HG02763 (cell line): ENCODE measurements around the gene LRMDA.

ENCODE experiments used
- ATAC-seq: cut with Tn5 transposase; IDR thresholded peaks from one replicate; pipeline ENCODE4 v1.9.1; 2021; ENCODE audit warnings: mild to moderate bottlenecking, moderate library complexity; ENCODE audit not compliant: unreplicated experiment

The LRMDA gene

DNA sequence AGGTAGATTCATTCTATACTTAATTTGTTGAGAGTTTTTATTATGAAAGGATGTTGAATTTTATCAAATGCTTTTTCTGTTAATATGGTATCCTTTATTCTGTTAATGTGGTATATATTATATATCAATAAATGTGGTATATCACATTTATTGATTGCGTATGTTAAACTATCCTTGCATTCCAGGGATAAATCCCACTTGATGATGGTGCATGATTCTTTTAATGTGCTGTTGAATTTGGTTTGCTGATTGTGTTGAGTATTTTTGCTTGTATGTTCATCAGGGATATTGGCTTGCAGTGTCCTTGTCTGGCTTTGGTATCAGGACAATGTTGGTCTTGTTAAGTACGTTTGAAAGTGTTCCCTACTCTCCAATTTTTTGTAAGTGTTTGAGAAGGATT is 11.9 kb downstream of the LRMDA start:
- ATAC-seq: no peak

DNA sequence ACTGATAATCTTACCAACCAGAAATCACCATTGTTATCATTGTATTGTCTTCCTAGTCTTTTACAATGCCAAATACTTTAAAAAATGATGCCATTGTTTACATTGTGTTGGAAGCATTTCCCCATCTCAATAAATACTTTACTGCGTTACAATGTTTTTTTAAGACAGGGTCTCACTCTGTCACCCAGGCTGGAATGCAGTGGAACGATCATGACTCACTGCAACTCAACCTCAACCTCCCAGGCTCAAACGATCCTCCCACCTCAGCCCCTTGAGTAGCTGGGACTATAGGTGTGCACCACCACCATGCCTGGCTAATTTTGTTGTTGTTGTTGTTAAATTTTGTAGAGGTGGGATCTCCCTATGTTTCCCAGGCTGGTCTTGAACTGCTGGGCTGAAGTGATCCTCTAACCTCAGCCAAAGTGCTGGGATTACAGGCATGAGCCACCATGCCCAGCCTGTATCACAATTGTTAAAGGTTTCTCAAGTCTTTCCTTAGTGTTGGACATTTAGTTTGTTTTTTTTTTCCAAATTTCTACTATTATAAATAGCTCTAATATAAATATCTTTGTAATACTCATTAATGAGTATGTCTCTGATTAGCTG is 13.5 kb downstream of the LRMDA start:
- ATAC-seq: no peak

DNA sequence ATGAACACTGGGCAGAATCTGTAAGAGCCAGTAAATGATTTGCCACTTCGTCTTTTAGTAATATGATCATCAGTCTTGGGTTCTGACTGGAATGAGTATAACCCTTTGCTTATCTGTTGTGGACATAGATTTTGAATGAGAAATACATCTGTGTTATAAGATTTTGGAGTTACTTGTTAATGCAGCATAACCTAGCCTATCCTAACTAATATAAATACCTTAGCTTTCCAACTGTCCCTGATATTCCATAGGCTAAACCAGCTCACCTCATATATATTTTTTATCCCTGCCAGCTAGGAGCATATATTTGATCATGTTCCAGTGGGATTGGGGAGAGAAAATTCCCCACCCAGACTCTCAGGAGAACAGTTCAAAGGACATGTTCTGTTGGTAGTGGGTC is 15.1 kb downstream of the LRMDA start:
- ATAC-seq: no peak

DNA sequence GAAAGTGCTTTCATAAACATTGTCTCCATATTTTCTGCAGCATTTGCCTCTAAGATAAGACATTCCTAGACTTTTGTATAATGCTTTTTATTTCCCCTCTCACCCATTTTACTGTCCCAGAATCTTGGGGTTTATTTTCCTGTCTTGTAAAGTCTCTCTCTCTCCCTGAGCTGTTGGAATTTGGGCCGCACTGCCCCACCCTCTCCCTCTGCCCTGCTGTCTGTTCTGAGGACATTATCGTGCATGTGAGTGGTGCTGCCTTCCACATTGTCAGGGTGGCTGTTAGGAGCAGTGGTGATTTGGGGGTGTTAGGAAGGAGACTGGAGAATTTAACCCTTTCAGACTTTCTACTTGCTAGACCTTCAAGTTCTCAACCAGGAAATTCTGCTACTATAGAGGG is 16.7 kb downstream of the LRMDA start:
- no peak for ATAC-seq

DNA sequence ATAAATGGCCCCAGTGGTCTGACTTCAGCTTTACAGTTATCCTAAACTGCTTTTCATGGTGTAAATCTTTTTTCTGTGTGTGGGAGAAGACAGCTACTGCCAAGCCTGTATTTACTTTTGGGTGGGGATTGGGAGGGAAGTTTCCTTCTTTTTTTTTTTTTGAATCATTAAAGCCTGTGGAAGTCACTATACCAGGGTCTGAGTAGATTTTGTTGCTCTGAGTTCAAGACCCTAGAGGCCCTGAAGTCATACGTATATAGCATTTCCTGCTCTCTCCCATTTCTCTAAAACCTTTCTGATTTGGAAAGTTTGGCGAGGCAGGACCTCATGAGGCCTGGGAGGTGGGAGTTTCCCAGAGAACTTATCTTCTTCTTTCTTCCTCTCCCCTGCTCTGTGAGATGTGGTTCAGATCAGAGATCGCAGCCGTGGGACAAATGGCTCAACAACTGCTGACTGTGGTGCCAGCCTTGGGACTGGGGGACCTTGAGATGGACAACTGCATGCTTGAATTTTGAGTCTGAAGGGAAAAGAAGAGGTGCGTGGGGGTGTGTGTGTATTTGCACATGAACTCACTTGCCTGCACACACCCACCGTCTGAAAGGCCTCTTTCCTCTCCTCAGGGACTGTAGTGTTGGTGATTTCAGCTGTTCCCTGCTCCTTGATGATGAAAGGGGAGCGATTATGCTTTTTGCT is 18.1 kb downstream of the LRMDA start:
- ATAC-seq: no peak

DNA sequence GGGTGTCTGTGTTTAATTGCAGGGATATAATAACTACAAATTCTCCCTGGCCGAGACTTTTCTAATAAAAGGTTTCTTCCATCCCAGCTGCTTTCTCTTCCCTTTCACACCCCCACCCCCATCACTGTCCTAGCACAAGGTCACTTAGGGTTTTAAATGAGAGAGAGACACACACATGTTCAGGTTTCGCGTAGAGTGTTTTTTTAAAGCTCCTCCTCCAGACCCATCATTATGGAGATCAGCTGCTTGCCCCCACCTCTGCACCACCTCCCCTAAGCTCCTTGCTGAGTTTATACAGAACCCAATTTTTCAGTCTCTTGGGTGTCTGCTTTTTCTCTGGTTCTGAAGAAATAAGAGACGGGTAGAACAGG is 18.6 kb downstream of the LRMDA start:
- ATAC-seq: no peak

DNA sequence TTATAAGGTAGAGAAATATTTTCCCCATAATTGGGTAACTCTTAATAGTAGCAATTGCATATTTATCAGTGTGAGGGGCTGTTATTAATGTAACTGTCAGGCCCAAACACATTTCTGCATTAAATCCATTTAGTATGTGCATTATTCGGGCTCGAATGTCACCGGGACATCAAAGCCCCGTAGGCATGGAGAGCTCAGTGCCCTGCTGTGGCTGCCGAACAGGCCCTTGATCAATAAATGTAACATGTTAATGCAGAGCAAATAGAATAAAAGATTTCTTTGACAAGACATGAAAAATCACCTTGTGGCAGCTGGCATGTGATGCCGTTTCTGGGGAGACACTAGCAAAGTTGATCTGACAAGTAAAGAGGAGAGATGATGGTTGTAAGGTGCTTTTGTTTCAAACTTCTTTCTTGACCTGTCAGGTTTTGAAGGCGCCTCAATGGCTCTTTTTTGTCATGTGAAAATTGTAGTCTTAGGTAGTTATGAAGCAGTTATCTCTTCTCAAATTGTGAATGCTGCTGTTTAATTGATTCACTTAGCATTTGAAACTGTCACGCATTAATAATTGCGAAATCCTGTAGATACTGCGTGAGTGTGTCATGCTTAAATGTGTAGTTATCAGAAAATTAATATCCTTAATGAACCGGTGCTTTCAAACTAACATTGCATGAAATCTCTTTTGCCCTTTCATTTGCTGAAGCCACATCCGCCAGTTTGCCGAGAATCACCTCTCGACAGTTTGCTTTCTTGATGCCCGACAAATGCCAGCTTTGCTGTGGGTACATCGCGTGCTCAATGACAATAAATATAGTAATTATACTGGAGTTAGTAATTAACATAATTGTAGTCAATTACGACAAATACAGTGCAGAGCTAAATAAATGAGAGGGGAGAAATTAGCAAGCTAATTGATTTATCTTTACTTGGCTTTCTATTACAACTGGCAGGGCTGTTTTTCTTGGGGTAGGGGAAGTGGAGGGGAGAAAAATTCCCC is 19.5 kb downstream of the LRMDA start:
- ATAC-seq: no peak

DNA sequence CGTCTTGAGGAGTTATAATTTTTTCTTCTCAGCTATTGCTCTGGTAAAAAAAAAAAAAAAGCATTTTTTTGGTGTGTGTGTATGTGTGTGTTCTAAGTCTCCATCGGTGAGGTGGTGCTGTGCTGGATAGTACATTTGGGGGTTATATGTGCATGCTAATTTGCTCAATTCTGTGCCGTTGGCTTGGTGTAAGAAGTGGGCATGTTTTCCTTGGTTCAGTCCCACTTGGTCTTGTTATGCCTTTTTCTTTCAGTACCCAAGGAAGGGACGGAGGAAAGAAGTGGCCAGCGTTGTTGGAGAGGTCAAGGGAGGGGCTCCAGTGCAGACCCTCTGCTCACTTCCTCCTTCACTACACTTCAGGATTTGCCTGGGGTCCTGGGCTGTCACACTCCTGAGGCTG is 20.4 kb downstream of the LRMDA start:
- no peak for ATAC-seq

DNA sequence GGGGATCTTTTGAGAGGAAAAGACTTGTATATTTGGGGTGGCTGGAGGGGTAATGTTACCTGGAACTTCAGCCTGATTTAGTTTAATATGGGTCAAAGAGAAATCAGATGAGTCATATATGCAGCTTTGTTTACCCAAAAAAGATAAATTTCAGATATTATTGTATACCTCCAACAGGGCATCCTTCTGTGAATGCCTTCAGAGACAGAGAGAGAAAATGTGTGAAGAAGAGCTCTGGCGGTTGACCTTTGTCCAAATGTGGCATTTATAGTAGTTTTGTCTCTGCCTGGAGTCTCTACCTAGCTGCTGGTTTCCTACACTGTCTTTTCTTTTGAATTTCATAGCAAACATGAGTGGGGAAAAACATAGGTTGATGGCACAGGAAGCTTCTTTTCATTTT is 21.6 kb downstream of the LRMDA start:
- no peak for ATAC-seq

DNA sequence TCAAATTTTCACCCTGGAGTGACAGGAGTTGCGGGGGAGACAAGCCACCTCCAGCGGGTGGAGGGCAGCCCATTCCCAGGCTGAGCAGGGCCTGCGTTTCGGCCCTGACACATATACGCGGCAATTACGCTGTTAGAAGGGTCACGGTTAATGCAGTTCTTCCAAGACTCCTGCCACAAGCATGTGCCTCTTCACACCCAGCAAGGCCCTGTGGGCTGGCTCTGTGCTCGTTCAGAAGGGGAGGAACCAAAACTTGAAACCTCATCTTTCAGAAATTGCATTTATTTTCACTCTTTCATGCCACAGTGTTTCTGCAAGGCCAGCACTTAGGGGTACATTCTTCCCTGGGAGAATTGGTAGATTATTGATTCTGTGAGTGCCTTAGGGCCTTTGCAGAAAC is 24.7 kb downstream of the LRMDA start:
- ATAC-seq: no peak

DNA sequence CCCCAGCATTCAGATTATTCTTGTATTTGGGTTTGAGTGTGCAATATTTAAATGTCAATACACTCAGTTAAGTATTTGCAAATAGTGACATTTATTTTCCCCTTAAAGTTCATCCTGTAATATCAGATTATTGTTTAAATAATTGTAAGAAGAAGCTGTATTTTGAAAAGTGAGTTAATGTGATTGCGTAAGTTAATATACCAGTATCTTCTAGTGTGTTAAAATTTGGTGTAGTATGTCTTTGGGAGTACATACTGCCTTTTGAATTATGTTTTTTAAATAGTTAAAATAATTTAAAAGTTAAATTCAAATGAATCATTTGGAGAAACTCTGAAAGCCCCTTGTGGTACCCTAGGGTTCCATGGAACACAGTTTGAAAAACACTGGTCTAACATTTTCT is 28.6 kb downstream of the LRMDA start:
- ATAC-seq: no peak

DNA sequence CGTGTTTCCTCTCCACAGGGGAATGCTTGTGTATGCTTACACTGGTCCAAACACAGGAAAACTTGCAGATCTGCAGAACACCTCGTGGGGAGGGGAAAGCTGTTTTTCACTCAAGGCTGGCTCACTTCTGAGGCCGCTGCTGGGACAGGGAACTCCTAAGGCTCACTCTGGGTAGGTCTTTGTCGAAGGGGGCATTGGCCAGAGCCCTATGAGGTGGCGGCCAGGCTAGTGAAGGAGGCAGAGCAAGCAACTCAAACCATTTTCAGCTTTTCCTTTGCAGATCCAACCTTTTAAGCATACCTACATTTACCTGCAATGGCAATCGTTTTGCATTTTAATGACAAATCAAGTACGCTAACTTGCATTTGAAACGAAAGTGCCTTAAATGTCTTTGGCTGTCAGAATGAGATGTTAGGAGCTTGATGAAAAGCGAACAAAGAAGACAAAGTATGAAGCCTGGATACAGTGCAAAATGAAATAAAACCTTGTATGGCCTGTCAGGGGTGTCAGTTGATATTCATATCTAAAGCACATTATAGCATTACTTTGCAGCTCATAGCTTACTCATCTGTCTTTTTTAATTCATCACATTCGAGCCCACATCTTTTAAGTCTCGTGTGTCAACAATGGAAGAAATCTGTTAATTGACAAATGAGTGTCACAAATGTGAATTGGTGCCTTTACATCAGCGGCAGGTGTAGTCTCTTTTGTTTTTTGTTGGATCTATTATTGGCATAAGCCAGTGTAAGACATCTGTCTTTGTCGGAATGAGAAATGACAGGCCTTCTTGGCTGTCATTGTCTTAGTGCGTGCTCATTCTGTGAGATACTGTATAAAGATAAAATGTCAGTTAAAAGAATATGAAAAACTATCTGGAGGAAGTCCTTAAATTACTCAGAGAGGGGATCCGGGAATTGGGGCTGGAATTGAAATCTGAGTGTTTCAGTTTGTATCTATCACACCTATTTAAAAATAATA is 30.5 kb downstream of the LRMDA start:
- ATAC-seq: no peak

DNA sequence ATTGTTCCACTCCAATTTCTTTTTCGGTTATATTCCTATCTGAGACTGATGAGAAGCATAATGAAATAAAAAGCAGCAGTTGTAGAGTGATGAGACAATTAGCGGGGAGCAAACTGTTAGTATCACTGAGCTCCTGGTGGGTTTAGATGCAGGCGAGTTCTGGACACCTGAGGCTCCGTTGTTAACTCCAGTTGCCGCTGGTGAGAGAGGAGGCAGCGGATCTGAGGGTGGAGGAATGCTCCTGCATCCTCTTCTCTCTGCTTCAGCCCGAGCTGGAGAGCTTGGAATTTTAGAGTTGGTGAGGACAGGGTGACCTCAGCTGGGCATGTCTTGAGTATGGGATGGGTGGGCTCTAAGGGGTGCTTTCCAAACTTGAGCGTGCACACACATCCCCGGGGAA is 31.4 kb downstream of the LRMDA start:
- no peak for ATAC-seq

DNA sequence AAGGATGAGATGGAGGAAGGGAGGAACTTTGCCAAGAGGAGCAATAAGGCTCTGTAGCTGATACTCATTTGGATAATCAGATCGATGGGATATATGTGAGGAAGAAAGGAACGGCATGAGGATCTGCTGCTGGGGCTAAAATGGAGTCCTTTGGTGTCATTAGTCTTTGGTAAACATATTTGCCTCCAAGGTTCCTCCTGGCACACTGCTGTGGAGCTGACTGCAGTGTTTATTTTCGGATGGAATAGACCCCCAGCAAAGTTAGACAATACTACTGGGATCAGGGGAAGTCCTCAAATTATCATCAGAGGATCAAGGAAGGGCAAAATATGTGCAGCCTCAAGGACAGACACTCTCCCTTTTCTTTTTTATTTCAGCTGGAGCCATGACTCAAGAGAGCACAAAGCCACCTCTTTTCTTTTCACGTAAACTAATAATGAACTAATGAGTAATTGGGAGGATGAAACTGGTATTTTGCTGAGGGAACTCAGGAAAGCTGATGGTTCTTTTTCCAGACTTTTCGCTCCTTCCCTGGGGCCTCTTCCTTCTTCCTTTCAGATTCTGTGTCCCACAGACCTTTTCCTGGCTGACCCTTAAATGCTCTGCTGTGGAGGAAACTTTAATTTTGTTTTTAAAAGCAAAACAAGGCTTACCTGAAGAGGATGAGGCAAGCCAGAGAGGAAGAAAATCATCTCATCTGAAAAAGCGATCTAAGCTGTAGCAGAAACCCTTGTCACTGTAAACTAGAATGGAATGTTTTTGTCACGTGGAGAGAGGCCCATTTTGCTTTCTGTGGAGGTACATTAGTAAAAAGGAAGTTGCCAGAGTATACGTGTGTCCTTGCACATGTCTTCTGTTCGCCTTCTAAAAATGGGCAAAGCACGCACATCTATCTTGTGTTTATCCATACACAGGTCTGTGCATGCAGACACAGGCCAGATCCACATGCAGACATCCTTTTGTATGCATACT is 33.3 kb downstream of the LRMDA start:
- ATAC-seq: no peak

DNA sequence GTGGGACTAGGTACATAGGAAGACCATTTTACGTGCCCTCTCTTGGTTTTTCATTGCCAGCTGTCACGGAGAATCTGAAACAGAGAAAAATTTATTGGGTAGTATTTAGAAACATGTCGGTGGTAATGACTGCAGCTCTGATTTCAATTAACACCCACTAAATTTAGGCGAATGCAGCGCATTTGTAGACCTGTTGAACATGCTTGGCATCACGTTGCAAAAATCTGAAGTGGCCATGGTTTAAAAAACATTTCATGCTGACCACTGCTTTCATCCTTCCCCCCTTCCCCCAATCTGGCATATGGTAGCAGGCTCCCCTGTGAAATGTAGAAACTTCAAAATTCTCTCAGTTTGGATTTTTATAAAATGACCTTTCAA is 34.0 kb downstream of the LRMDA start:
- no peak for ATAC-seq

DNA sequence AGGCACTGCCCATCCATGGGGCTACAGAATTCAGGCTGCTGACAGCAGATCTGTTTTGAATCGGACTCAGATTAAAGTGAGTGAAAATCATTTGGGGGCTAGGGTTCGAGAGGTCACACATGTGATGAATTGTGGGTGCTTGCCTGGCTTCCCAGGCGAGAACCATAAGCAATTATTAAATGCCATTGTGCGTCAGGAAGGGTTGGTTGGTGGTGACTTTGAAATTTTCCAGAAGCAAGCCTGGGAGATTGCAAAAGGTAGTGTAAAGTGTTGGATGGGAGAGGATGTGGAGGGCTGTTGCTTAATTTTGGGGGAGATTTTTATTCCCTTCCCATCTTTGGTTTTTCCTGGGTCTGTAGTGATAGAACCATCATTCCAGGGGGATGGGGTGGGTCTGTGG is 34.6 kb downstream of the LRMDA start:
- no peak for ATAC-seq

DNA sequence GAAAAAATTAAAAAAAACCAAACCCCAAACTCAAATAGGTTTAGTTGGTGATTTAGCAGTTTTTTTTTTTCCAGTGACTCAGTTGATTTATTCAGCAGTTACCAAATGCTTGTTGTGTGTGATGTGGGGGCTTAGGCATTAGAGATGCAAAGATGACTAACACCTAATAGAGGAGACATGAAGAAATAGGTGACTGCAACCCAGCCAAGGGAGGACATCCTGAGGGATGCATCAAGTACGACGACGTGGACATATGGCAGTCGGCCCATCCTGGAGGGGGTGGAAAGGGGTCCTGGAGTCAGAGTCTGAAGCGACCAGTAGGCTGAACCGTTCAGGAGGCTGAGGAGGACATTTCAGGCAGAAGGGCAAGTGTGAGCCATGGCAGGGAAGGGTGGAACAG is 35.5 kb downstream of the LRMDA start:
- ATAC-seq: no peak

DNA sequence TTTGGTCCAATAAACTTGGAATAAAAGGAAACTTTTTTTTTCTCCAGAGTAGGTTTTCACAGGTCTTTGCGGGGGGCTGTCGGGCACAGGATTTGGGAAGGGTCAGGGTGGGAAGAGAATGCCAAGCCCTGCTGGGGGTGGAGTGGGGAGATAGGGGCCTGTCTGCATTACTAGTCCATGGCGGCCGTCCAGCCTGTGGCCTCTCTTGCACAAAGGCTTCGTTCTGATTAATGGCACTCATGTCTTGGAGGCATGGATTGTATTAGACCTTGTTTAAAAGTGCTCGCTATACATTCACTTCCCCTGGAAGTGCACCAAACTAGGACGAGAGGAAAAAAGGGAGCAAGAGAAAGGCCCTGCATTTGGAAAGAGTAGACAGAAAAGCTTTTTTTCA is 37.2 kb downstream of the LRMDA start:
- ATAC-seq: no peak

DNA sequence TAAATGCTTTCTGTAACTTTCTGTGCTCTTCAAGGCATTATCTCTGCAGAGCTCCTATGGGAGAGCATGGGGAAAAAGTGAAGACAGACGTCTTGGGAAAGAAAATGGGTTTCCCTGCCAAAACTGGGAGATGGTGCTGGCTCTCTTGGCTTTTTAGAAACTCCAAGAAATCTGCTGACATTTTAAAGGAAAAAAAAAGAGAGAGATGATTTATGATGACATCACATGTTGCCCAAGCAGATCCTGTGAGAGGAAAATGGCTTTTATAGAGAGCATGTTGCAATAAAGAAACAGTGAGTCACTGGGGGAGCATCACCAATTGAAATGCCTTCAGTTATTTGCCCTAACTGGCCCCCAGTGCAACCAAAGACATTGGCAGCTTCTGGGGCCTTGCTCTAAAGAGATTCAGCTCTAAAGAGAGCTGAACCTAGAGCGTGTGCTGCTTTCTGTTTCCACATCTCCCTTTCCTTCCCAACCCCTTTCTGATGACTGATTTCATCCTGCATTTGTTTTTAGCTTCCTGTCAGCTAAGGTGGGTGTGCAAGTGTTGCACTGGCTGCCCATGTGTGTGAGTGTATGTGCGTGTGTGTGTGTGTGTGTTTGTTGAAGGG is 37.7 kb downstream of the LRMDA start:
- no peak for ATAC-seq
